KOPT-K1 (cell line): ENCODE results near the gene ABCG2.
"Not testable (repeated sequence)": the region's sequence is repeated elsewhere in the genome, so short reads cannot be mapped to it uniquely, and the experiment has no call there.

Experiments
- H3K27ac ChIP-seq: fragments of 200-600 bp; sonication (generic); 2 replicates; pipeline ENCODE4 v1.5.1; 2016; ENCODE audit warnings: antibody characterized with exemption, mild to moderate bottlenecking, low read depth, low read length; ENCODE audit not compliant: poor library complexity, severe bottlenecking
- H3K36me3 ChIP-seq: fragments of 200-600 bp; sonication (generic); 2 replicates; pipeline ENCODE4 v1.5.1; 2017; ENCODE audit warnings: antibody characterized with exemption, mild to moderate bottlenecking, low read length, moderate library complexity; ENCODE audit not compliant: insufficient read depth
- H3K9me3 ChIP-seq: fragments of 200-600 bp; sonication (generic); 2 replicates; pipeline ENCODE4 v1.5.1; 2017; ENCODE audit warnings: antibody characterized with exemption, low read length, mild to moderate bottlenecking; ENCODE audit not compliant: insufficient read depth, poor library complexity, severe bottlenecking

ABCG2 gene

DNA sequence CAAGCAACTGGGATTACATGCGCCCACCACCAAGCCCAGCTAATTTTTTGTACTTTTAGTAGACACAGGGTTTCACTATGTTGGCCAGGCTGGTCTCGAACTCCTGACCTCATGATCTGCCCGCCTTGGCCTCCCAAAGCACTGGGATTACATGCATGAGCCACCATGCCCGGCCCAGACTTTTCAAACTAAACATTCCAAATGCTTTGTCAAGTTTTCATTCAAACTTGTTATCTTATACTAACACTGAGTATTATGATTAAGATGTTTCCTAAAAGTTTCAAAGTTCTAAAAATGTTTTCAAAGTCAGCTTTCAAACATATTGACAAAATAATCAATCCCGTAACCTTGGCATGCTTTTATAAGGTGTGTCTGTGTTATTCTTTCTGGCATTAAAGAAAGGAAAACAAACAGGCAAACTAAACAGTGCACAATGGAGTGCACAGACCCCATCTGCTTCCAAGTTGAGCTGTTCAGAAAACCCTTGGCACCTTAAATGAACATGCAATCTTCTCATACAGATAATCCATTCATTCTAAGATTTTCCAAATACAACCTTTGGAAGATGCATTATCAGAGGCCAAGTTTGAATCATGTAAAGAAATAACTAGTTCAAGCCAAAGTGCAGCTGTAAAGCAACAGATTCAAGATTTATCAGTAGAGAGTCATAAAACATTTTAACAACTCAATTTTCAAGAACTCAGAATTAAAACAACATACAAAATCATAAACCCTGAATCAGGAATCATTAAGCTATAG lies 49.1 kb downstream of the ABCG2 start:
- Histone ChIP-seq H3K36me3 (no peaks in the 10 kb centered on the region), H3K27ac (no peak overlapping the region), H3K9me3 (no peaks in the 10 kb centered on the region)

DNA sequence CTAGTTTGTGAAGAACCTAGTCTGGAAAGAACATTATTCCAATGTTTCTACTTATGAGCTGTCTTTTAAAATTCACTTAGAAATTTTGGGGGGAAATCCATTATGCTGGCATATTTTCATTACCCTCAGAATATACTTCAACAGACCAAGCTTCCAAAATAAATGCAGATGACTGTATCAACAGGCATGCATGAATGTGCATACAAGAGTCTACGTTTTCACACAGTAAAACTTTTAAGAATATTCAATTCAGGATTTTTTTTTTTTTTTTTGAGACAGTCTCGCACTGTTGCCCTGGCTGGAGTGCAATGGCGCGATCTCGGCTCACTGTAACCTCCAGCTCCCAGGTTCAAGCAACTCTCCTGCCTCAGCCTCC lies 49.7 kb downstream of the ABCG2 start:
- no peak overlapping the region for H3K27ac ChIP-seq
- H3K36me3 ChIP-seq = no peaks in the 10 kb centered on the region
- no peaks in the 10 kb centered on the region for H3K9me3 ChIP-seq

DNA sequence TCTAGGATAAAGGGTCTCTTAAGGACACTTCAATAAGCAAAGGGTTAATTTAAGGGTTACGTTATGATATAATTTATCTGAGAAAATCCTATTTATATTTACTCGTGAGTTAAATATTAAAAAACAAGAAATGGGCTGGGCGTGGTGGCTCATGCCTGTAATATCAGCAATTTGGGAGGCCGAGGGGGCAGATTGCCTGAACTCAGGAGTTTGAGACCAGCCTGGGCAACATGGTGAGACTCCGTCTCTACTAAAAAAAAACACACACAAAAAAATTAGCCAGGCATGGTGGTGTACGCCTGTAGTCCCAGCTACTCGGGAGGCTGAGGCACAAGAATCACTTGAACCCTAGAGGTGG lies 50.4 kb downstream of the ABCG2 start:
- not testable (repeated sequence) for H3K27ac ChIP-seq, H3K9me3 ChIP-seq

DNA sequence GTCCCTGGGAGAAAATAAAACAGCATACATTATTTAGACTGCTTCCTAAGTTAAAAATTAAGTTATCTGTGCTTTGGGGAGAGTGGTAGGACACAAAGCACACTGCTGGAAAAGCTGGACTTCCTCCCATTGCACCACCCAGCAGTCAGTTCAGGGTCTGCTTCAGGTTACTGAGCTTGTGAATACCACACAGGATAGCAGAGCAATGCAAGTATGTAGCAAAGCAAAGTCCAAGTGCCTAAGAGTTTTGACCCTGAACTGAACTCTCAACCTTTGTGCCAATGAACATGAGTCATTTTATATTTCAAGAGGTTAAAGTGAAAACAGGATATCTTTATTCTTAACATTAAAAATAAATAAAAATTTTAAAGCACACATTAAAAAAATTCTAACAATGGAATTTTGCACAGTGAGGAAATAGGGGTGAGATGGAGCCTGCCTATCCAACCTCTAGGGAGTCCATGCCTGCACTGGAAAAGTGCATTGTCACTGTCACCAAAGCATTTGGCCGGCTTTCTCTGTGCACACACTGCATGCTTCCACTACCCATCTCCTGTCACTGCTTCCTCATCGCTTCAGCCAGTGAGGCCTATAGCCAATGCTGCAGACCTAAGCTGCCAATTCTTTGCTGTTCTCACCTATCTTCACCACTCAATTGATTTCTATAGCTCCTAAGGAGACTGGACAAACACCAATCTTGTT lies 50.9 kb downstream of the ABCG2 start:
- no peak overlapping the region for H3K27ac ChIP-seq

More for the DNA sequence above, 50.4 kb downstream of the ABCG2 start:
- H3K36me3 ChIP-seq = not testable (repeated sequence)

DNA sequence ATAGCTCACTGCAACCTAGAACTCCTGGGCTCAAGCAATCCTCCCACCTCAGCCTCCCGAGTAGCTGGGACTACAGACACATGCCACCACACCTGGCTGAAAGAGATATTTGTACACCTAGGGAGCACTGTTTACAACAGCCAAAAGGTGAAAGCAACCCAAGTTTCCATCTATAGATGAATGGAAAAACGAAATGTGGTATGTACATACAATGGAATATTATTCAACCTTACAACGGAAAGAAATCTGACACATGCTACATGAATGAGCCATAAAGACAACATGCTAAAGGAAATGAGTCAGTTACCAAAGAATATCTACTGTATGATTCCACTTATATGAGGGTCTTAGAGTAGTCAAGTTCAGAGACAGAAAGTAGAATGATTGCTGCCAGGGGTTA lies 52.2 kb downstream of the ABCG2 start:
- Histone ChIP-seq H3K36me3 (no peaks in the 10 kb centered on the region), H3K9me3 (no peaks in the 10 kb centered on the region), H3K27ac (no peak overlapping the region)

More for the DNA sequence above, 50.9 kb downstream of the ABCG2 start:
- H3K9me3 ChIP-seq = no peaks in the 10 kb centered on the region
- no peaks in the 10 kb centered on the region for H3K36me3 ChIP-seq

DNA sequence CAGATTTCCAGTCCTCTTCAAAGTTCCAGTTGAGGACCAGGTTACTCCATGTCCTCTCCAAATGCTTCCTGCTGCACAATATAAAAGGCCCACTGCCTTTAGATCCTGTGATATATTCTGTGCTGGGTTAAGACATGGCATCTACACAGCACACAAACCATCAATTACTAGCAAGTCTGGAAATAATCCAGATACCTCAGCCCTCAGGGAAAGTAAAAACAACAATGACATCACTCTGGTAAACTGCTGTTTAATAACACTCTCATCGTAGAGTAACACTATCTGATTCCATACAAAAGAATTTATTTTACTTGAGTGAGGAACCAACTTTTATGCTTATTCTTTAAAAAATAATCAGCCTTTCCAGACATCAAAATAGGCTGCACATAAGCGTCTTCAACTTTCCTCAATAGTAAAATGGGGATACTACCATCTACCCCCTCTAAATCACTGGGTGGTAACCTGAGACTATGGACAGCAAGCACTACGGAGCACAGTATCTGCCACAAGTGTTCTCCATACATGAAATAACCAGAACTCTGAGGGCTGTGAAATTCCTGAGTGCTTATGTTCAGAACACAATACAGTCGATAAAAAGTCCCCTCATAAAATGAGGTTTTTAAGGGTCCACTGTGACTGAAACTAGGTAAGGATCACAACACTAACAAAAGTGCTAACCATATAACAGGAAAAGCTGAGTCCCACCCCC lies 53.4 kb downstream of the ABCG2 start:
- H3K9me3 ChIP-seq = no peaks in the 10 kb centered on the region
- no peak overlapping the region for H3K27ac ChIP-seq

DNA sequence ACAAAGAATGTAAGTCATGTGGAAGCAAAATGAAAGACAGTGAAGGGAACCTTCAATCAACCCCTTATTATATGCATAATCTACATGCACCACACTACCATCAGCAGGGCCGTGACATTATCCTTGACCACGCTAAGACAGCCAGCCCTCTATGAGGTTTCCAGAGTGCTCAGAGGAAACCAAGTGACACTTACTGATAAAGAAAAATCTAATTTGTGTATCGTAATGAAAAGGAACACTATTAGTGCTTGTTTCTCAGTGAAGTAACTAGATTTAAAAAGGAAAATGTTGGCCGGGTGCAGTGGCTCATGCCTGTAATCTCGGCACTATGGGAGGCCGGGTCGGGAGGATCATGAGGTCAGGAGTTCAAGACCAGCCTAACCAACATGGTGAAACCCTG lies 56.4 kb downstream of the ABCG2 start:
- Histone ChIP-seq H3K27ac (no peak overlapping the region), H3K9me3 (no peaks in the 10 kb centered on the region), H3K36me3 (no peaks in the 10 kb centered on the region)

More for the DNA sequence above, 53.4 kb downstream of the ABCG2 start:
- no peaks in the 10 kb centered on the region for H3K36me3 ChIP-seq

DNA sequence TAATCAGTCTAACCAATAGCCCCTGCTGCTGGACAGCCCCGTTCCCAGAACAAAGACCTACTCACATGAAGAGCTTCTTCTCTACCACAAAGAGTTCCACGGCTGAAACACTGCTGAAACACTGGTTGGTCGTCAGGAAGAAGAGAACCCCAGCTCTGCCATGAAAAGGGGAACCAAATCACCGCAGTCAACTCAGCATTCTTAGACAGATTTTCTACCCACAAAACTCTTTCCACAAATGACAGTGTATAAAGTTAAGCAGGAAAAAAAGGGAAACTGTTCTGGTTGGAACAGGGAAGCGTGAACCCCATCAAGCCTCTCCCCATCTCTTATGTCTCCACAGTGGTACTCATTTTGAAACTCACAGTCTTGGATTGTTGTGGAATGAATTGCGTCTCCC lies 57.3 kb downstream of the ABCG2 start:
- Histone ChIP-seq H3K36me3 (no peaks in the 10 kb centered on the region), H3K9me3 (no peaks in the 10 kb centered on the region), H3K27ac (no peak overlapping the region)

DNA sequence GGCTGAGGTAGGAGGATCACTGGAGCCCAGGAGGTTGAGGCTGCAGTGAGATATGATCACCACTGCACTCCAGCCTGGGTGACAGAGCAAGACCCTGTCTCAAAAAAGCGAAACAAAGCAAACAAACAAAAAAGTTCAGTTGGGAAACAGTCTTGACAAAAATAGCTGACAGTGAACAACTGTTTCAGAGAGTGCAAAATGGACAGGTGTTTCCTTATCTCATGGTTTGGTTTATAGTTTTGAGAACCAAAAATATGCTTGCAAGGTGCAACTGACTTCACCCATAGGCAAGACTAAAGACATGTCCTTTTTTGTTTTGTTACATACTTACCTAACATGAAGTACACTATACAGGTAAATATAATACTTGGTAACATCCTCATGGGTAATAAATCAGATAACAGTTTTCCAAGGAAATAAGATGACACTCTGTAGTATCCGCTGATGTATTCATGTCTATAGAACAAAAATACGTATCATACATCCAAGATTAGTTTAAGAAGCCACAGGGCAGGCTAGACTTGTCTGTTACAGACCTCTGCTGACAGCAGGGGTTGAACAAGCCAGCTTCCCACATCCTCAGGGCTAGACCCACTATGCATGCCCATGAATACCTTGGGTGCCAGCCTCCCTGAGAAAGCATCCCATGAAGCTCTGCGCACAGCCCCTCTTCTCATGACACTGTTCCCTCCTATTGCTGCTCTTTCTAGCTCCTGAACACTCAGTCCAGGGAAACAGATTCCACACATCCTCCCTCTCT lies 59.3 kb downstream of the ABCG2 start:
- H3K9me3 ChIP-seq = no peaks in the 10 kb centered on the region
- no peaks in the 10 kb centered on the region for H3K36me3 ChIP-seq
- H3K27ac ChIP-seq = no peak overlapping the region

DNA sequence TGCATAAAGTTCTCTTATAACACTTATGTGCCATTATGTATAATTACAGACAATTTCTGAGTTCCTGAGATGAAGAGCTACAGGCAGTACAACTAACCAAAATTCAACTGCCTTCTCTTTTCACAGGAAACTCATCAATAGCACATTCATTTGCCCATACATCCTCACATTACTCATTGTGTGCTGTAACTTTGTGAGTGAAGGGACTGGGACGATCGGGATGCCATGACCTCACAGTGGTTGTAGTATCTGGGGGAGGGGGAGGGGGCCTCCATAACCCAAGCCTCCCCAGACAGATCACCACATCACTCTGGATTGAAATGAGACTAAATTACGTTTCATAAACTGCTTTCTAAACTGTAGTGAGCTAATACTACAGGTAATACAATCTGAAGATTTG lies 60.7 kb downstream of the ABCG2 start:
- Histone ChIP-seq H3K9me3 (no peaks in the 10 kb centered on the region), H3K27ac (no peak overlapping the region), H3K36me3 (no peaks in the 10 kb centered on the region)

DNA sequence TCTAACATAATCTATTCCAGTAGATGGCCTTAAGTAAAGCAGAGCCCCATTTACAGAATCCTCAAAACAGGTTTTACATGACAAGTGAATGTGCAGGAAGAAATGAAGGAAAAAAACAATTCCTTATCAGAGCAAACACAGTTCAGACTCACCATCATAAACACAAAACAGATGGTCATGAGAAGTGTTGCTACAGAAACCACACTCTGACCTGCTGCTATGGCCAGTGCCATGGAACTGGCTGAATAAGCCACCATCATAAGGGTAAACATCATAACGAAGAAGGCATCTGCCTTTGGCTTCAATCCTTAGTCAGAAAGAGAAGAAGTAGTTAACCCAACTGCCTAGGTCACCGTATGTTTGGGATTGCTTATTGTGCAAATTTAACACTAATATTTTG lies 61.1 kb downstream of the ABCG2 start:
- no peak overlapping the region for H3K27ac ChIP-seq
- H3K36me3 ChIP-seq = no peaks in the 10 kb centered on the region
- no peaks in the 10 kb centered on the region for H3K9me3 ChIP-seq

DNA sequence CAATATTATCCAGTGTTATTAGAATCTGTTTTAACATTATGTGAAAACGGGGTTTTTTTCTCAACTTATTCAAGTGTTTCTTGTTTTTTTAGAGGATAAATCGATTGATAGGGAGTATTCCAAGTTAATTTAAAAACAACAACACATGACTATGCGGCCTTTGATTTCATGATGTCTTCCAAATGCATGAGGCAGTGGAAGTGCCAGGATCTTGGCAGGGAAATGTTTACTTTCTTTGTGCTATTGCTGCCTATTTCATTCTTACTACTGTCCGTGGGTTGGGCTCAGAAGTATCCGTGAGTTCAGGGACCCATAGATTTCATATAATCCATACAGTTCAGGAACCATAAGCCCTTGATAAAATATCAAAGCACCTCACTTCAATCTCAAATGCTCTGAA lies 64.6 kb downstream of the ABCG2 start:
- no peaks in the 10 kb centered on the region for H3K36me3 ChIP-seq
- H3K9me3 ChIP-seq = no peaks in the 10 kb centered on the region
- H3K27ac ChIP-seq = no peak overlapping the region

DNA sequence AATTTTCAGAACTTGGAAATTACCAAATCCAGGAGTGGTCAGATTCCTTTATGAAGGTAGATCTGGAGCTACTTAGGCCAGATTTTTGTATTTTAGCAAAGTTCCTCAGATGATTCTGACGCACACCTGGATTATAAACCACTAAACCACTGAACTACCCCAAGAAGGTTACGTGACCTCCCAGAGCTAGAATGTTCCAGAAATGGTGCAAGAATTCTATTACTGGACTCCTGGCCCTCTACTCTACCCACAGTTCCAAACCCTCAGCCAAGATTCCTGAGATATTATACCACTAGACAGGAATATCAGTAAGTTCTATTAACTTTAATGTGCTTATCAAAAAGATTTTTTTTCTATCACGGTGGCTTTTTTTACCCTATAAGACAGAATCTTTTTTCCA lies 67.1 kb downstream of the ABCG2 start:
- Histone ChIP-seq H3K9me3 (no peaks in the 10 kb centered on the region), H3K36me3 (no peaks in the 10 kb centered on the region), H3K27ac (no peak overlapping the region)

DNA sequence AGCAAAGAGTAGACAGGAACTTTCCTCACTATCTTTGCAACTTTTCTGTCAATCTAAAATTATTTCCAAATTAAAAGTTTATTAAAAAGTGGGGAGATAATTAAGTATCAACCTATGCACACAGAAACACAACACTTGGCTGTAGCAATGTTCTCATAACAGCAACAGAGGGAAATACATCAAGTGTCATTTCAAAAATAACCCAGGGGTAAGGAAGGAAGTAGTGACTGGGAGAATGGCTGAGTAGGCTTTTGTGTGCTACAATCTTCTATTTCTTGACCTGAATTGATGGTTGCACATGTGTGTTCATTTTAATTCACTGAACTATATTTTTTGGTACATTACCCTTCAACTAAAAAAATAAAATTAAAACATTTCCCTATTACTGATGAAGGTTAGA lies 67.5 kb downstream of the ABCG2 start:
- Histone ChIP-seq H3K36me3 (no peaks in the 10 kb centered on the region), H3K9me3 (no peaks in the 10 kb centered on the region), H3K27ac (no peak overlapping the region)

DNA sequence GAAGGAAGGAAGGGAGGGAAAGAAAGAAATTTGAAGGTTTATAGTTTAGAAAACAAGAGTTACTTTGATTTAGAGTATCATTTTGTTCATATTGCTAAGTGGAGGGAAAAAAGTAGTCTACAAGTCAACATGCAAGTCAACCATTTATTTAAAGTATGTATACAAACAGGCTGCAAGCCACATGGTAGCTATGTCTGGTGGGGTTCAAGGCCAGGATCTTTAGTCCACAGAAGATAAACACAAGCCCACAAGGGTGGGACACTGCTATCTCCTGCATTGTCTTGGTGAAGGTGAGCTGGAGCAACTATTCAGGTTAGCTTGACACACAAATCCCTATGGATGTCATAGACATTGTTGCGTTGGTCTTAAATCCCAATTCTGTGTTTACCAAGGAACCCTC lies 71.4 kb downstream of the ABCG2 start:
- H3K36me3 ChIP-seq = no peaks in the 10 kb centered on the region
- H3K9me3 ChIP-seq = no peaks in the 10 kb centered on the region
- no peak overlapping the region for H3K27ac ChIP-seq
